ENCODE measurements around the gene CD24. TPM values are rescaled to one million over a fixed set of nuclear protein-coding genes. Genes with fewer than 3 reads are reported as not detected.

The CD24 gene
- total RNA-seq, 5 donors from 2014 or later (not counting 1 experiment from before 2014, with no cell fraction given) = 0.88 to 6.6 (median 3.4) TPM

- Mint-ChIP-seq H3K4me3 (no peak overlapping the region), H3K27ac (no peak overlapping the region), H3K27me3 (peaks cover 26 to 36% of the 10 kb centered on the region in 2 donors), H3K9me3 (peaks cover 0 to 5% (median 0%) of the 10 kb centered on the region in 3 donors), H3K4me1 (no peaks in the 10 kb centered on the region), H3K36me3 (no peaks in the 10 kb centered on the region)
- Histone ChIP-seq H3K9me3 (no peaks in the 10 kb centered on the region), H3K27ac (ENCODE audit: low read length) (no peak overlapping the region), H3K27me3 (replicated peaks in 1 of 2; ENCODE audit: control insufficient read depth in 2 of 2, extremely low read depth in 1 of 2, insufficient read depth in 2 of 2, low read length in 1 of 2) (peaks cover 0 to 25% of the 10 kb centered on the region in 2 experiments), H3K4me3 (ENCODE audit: control insufficient read depth in 1 of 2, extremely low read depth in 1 of 2, low read length in 1 of 2) (no peak overlapping the region), H3K36me3 (ENCODE audit: control insufficient read depth in 2 of 2, extremely low read depth in 1 of 2, insufficient read depth in 1 of 2, low read length in 1 of 2) (no peaks in the 10 kb centered on the region), H3K4me1 (ENCODE audit: control insufficient read depth in 1 of 2, extremely low read depth in 1 of 2, insufficient read depth in 2 of 2, low read length in 2 of 2) (no peaks in the 10 kb centered on the region)
- POLR2A ChIA-PET = interaction anchor here in 1 of 2 donors (0.6 kb wide), 1 partner anchor 139 kb away, joined by 3 read pairs; no protein-coding TSS in a partner anchor
- CTCF ChIA-PET = no interaction called here
- WGBS (ENCODE audit: insufficient coverage) = no CpG with 5 or more reads among the region's 1 CpG
- no peak for DNase-seq
- ATAC-seq (replicated peaks in 1 of 4) = no peak
Observed at GRCh38 chr6:106964954-106965353, 9.6 kb downstream of the CD24 start.

DNA sequence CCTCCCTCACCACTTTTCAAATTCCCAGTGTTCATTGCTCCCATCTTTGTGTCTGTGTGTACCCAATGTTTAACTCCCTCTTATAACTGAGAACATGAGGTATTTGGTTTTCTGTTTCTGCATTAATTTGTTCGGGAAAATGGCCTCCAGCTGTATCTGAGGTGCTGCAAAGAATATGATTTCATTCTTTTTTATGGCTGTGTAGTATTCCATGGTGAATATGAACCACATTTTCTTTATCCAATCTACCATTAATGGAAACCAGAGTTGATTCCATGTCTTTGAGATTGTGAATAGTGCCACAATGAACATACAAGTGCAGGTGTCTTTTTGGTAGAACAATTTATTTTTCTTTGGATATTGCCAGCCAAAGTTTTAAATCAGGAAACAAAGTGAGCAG is 10.4 kb downstream of the CD24 start:
- no peak for ATAC-seq (replicated peaks in 1 of 4)
- Histone ChIP-seq H3K27ac (ENCODE audit: low read length) (no peak overlapping the region), H3K27me3 (replicated peaks in 1 of 2; ENCODE audit: control insufficient read depth in 2 of 2, extremely low read depth in 1 of 2, insufficient read depth in 2 of 2, low read length in 1 of 2) (peaks cover 0 to 21% of the 10 kb centered on the region in 2 experiments), H3K36me3 (ENCODE audit: control insufficient read depth in 2 of 2, extremely low read depth in 1 of 2, insufficient read depth in 1 of 2, low read length in 1 of 2) (no peaks in the 10 kb centered on the region), H3K4me3 (ENCODE audit: control insufficient read depth in 1 of 2, extremely low read depth in 1 of 2, low read length in 1 of 2) (no peak overlapping the region), H3K9me3 (no peaks in the 10 kb centered on the region), H3K4me1 (ENCODE audit: control insufficient read depth in 1 of 2, extremely low read depth in 1 of 2, insufficient read depth in 2 of 2, low read length in 2 of 2) (no peaks in the 10 kb centered on the region)
- H3K4me3 Mint-ChIP-seq = no peak overlapping the region
- H3K27ac Mint-ChIP-seq = no peak overlapping the region
- WGBS (ENCODE audit: insufficient coverage) = no CpG with 5 or more reads among the region's 1 CpG
- ChIA-PET CTCF (interaction anchor here in 1 of 2 donors (0.7 kb wide), 1 partner anchor 20 kb away, joined by 3 read pairs; no protein-coding TSS in a partner anchor), POLR2A (no interaction called here)
- H3K9me3 Mint-ChIP-seq = peaks cover 0 to 5% (median 0%) of the 10 kb centered on the region in 3 donors
- no peaks in the 10 kb centered on the region for H3K4me1 Mint-ChIP-seq
- DNase-seq = no peak
- no peaks in the 10 kb centered on the region for H3K36me3 Mint-ChIP-seq
- peaks cover 21 to 36% of the 10 kb centered on the region in 2 donors for H3K27me3 Mint-ChIP-seq

DNA sequence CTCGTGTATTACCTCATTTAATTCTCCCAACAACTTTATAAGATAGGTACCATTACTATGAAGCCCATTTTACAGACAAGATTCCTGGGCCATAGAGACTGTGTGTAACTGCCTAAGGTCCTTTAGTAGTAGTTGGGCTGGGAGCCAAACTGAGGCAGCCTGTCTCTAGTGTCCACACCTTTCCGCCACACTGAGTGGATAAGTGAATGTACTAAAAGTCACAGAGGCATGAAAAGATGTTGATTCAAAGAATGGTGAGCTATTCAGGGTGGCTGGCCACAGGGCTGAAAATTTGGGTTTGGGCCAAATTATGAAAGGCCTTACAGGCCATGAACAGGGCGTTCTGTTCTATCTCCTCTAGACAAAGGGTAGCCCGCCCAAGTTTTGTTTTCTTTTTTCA is 11.0 kb downstream of the CD24 start:
- no peaks in the 10 kb centered on the region for H3K4me1 Mint-ChIP-seq
- no CpG with 5 or more reads among the region's 4 CpGs for WGBS (ENCODE audit: insufficient coverage)
- DNase-seq (no peak), ATAC-seq (replicated peaks in 1 of 4) (no peak)
- Histone ChIP-seq H3K27me3 (replicated peaks in 1 of 2; ENCODE audit: control insufficient read depth in 2 of 2, extremely low read depth in 1 of 2, insufficient read depth in 2 of 2, low read length in 1 of 2) (peaks cover 0 to 15% of the 10 kb centered on the region in 2 experiments), H3K27ac (ENCODE audit: low read length) (no peak overlapping the region), H3K9me3 (no peaks in the 10 kb centered on the region), H3K4me3 (ENCODE audit: control insufficient read depth in 1 of 2, extremely low read depth in 1 of 2, low read length in 1 of 2) (no peak overlapping the region), H3K36me3 (ENCODE audit: control insufficient read depth in 2 of 2, extremely low read depth in 1 of 2, insufficient read depth in 1 of 2, low read length in 1 of 2) (no peaks in the 10 kb centered on the region), H3K4me1 (ENCODE audit: control insufficient read depth in 1 of 2, extremely low read depth in 1 of 2, insufficient read depth in 2 of 2, low read length in 2 of 2) (no peaks in the 10 kb centered on the region)
- peaks cover 0 to 5% (median 0%) of the 10 kb centered on the region in 3 donors for H3K9me3 Mint-ChIP-seq
- CTCF ChIA-PET = no interaction called here
- no peak overlapping the region for H3K4me3 Mint-ChIP-seq
- H3K27ac Mint-ChIP-seq = no peak overlapping the region
- H3K27me3 Mint-ChIP-seq = peaks cover 15 to 30% of the 10 kb centered on the region in 2 donors
- H3K36me3 Mint-ChIP-seq = no peaks in the 10 kb centered on the region
- POLR2A ChIA-PET = no interaction called here

GRCh38 chr6:106961801-106962200 is 12.7 kb downstream of the CD24 start:
- no peak overlapping the region for H3K27ac ChIP-seq (ENCODE audit: low read length)
- DNase-seq (no peak), ATAC-seq (replicated peaks in 1 of 4) (no peak)
- H3K4me3 ChIP-seq (ENCODE audit: control insufficient read depth in 1 of 2, extremely low read depth in 1 of 2, low read length in 1 of 2) = no peak overlapping the region
- H3K4me3 Mint-ChIP-seq = no peak overlapping the region
- no peaks in the 10 kb centered on the region for H3K9me3 ChIP-seq
- no CpG with 5 or more reads among the region's 2 CpGs for WGBS (ENCODE audit: insufficient coverage)
- H3K27me3 Mint-ChIP-seq = peaks cover 19 to 22% of the 10 kb centered on the region in 2 donors
- ChIA-PET CTCF (interaction anchor here in 1 of 2 donors (0.5 kb wide), 1 partner anchor 18 kb away, joined by 3 read pairs; no protein-coding TSS in a partner anchor), POLR2A (no interaction called here)
- no peaks in the 10 kb centered on the region for H3K4me1 Mint-ChIP-seq
- H3K27me3 ChIP-seq (replicated peaks in 1 of 2; ENCODE audit: control insufficient read depth in 2 of 2, extremely low read depth in 1 of 2, insufficient read depth in 2 of 2, low read length in 1 of 2) = peaks cover 0 to 9% of the 10 kb centered on the region in 2 experiments
- peaks cover 0 to 9% (median 3%) of the 10 kb centered on the region in 3 donors for H3K9me3 Mint-ChIP-seq
- H3K27ac Mint-ChIP-seq = no peak overlapping the region
- no peaks in the 10 kb centered on the region for H3K36me3 Mint-ChIP-seq
- H3K4me1 ChIP-seq (ENCODE audit: control insufficient read depth in 1 of 2, extremely low read depth in 1 of 2, insufficient read depth in 2 of 2, low read length in 2 of 2) = no peaks in the 10 kb centered on the region
- no peaks in the 10 kb centered on the region for H3K36me3 ChIP-seq (ENCODE audit: control insufficient read depth in 2 of 2, extremely low read depth in 1 of 2, insufficient read depth in 1 of 2, low read length in 1 of 2)

- CTCF ChIA-PET = no interaction called here
- H3K9me3 Mint-ChIP-seq = peaks cover 0 to 9% (median 3%) of the 10 kb centered on the region in 3 donors
- no peaks in the 10 kb centered on the region for H3K4me1 ChIP-seq (ENCODE audit: control insufficient read depth in 1 of 2, extremely low read depth in 1 of 2, insufficient read depth in 2 of 2, low read length in 2 of 2)
Observed at GRCh38 chr6:106961136-106961535, 13.4 kb downstream of the CD24 start.

DNA sequence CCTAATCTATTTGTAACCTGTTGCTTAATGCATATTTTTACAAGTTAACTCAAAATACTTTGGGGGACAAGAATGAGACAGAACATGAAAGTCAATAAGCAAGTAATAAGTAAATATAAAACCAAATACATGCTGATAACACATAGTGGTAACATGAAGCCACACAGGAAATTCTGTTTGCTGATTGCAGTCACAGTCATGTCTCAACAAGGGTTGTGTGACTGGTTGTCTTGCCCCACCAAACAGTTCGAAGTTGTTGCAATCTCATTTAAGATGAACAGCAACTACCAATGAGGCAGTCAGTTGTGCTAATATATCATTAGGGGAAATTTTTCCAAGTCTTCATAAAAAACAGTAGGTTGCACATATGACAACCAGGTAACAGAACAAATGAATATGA is 14.5 kb downstream of the CD24 start:
- CTCF ChIA-PET = no interaction called here
- Histone ChIP-seq H3K9me3 (no peaks in the 10 kb centered on the region), H3K4me1 (ENCODE audit: control insufficient read depth in 1 of 2, extremely low read depth in 1 of 2, insufficient read depth in 2 of 2, low read length in 2 of 2) (no peaks in the 10 kb centered on the region), H3K4me3 (ENCODE audit: control insufficient read depth in 1 of 2, extremely low read depth in 1 of 2, low read length in 1 of 2) (no peak overlapping the region), H3K27me3 (replicated peaks in 1 of 2; ENCODE audit: control insufficient read depth in 2 of 2, extremely low read depth in 1 of 2, insufficient read depth in 2 of 2, low read length in 1 of 2) (peaks cover 0 to 7% of the 10 kb centered on the region in 2 experiments), H3K36me3 (ENCODE audit: control insufficient read depth in 2 of 2, extremely low read depth in 1 of 2, insufficient read depth in 1 of 2, low read length in 1 of 2) (no peaks in the 10 kb centered on the region), H3K27ac (ENCODE audit: low read length) (no peak overlapping the region)
- Mint-ChIP-seq H3K36me3 (no peaks in the 10 kb centered on the region), H3K4me3 (no peak overlapping the region), H3K4me1 (no peaks in the 10 kb centered on the region), H3K27ac (no peak overlapping the region), H3K27me3 (peaks cover 16 to 18% of the 10 kb centered on the region in 2 donors), H3K9me3 (peaks cover 0 to 9% (median 3%) of the 10 kb centered on the region in 3 donors)
- POLR2A ChIA-PET = no interaction called here
- DNase-seq (no peak), ATAC-seq (replicated peaks in 1 of 4) (no peak)
- WGBS (ENCODE audit: insufficient coverage) = no CpG with 5 or more reads among the region's 1 CpG

More at GRCh38 chr6:106961136-106961535, 13.4 kb downstream of the CD24 start:
- Histone ChIP-seq H3K27me3 (replicated peaks in 1 of 2; ENCODE audit: control insufficient read depth in 2 of 2, extremely low read depth in 1 of 2, insufficient read depth in 2 of 2, low read length in 1 of 2) (peaks cover 0 to 7% of the 10 kb centered on the region in 2 experiments), H3K9me3 (no peaks in the 10 kb centered on the region), H3K27ac (ENCODE audit: low read length) (no peak overlapping the region), H3K36me3 (ENCODE audit: control insufficient read depth in 2 of 2, extremely low read depth in 1 of 2, insufficient read depth in 1 of 2, low read length in 1 of 2) (no peaks in the 10 kb centered on the region), H3K4me3 (ENCODE audit: control insufficient read depth in 1 of 2, extremely low read depth in 1 of 2, low read length in 1 of 2) (no peak overlapping the region)
- POLR2A ChIA-PET = no interaction called here
- no peak overlapping the region for H3K4me3 Mint-ChIP-seq
- H3K36me3 Mint-ChIP-seq = no peaks in the 10 kb centered on the region
- ATAC-seq (replicated peaks in 1 of 4) (no peak), DNase-seq (no peak)
- peaks cover 14 to 19% of the 10 kb centered on the region in 2 donors for H3K27me3 Mint-ChIP-seq
- H3K27ac Mint-ChIP-seq = no peak overlapping the region
- WGBS (ENCODE audit: insufficient coverage) = 75% methylated on average over 2 of the region's 3 CpGs
- H3K4me1 Mint-ChIP-seq = no peaks in the 10 kb centered on the region

All from T-cell (primary cell).